HFF-Myc (cell line): ENCODE results near the gene EYS.

Experiments used
- DNase-seq: peaks from one replicate; pipeline ENCODE4 v3.0.0-alpha.2; 2011; ENCODE audit warnings: low read depth; ENCODE audit errors: extremely low read depth
- H3K4me3 ChIP-seq: replicated peaks from 2 replicates; pipeline ENCODE4 v1.5.1; 2011; ENCODE audit warnings: low read depth, mild to moderate bottlenecking, control low read depth, low read length
- CTCF ChIP-seq: IDR thresholded peaks from 2 replicates; pipeline ENCODE4 v1.5.1; 2012; ENCODE audit warnings: mild to moderate bottlenecking, low read depth, low read length, control low read depth; ENCODE audit errors: missing control alignments

Gene EYS

GRCh38 chr6:64325093-64325492, 1381.9 kb downstream of the EYS start:
- no peak for DNase-seq
- H3K4me3 ChIP-seq, result no peak overlapping the region
- TF ChIP-seq CTCF, result no peak

- no peak for TF ChIP-seq CTCF
- H3K4me3 ChIP-seq, result no peak overlapping the region
- DNase-seq, result no peak
Measured at GRCh38 chr6:64310214-64310613, 1396.8 kb downstream of the EYS start.

- TF ChIP-seq CTCF, result no peak
- H3K4me3 ChIP-seq, result no peak overlapping the region
- no peak for DNase-seq
Measured at GRCh38 chr6:64301307-64302236, 1405.5 kb downstream of the EYS start.

GRCh38 chr6:64299176-64299575, 1407.8 kb downstream of the EYS start:
- DNase-seq, result no peak
- no peak overlapping the region for H3K4me3 ChIP-seq
- no peak for TF ChIP-seq CTCF

GRCh38 chr6:64294034-64294433, 1413.0 kb downstream of the EYS start:
- no peak overlapping the region for H3K4me3 ChIP-seq
- DNase-seq, result no peak
- no peak for TF ChIP-seq CTCF

GRCh38 chr6:64293298-64293697, 1413.7 kb downstream of the EYS start:
- DNase-seq, result no peak
- H3K4me3 ChIP-seq, result no peak overlapping the region
- no peak for TF ChIP-seq CTCF

GRCh38 chr6:64290867-64291266, 1416.2 kb downstream of the EYS start:
- no peak for TF ChIP-seq CTCF
- H3K4me3 ChIP-seq, result no peak overlapping the region
- no peak for DNase-seq
